HG03571 (cell line): ENCODE results near the gene NUDT8.
"Not testable (repeated sequence)": the region's sequence is repeated elsewhere in the genome, so short reads cannot be mapped to it uniquely, and the experiment has no call there.

Source experiments
- ATAC-seq: cut with Tn5 transposase; IDR thresholded peaks from one replicate; pipeline ENCODE4 v1.9.1; 2021; ENCODE audit not compliant: unreplicated experiment

NUDT8 gene

DNA sequence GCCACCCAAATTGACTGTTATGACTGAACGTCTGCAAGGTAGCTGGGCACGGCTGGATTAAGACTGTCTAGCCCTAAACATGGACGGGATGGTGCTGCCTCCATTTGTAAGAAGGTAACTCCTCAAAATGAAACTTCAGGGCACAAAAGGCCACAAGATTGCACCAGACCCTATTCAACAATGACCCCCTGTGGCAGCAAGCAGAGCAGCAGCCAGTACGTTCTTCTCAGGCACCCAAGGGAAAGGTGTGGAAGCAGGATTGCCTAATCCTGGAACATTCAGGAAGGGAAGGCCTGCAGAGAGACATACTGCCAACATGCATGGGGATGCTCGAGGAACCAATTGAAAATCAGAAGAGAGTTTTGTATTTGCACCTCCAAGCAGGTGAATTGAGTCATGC is 14.3 kb upstream of the NUDT8 start:
- no peak for ATAC-seq

DNA sequence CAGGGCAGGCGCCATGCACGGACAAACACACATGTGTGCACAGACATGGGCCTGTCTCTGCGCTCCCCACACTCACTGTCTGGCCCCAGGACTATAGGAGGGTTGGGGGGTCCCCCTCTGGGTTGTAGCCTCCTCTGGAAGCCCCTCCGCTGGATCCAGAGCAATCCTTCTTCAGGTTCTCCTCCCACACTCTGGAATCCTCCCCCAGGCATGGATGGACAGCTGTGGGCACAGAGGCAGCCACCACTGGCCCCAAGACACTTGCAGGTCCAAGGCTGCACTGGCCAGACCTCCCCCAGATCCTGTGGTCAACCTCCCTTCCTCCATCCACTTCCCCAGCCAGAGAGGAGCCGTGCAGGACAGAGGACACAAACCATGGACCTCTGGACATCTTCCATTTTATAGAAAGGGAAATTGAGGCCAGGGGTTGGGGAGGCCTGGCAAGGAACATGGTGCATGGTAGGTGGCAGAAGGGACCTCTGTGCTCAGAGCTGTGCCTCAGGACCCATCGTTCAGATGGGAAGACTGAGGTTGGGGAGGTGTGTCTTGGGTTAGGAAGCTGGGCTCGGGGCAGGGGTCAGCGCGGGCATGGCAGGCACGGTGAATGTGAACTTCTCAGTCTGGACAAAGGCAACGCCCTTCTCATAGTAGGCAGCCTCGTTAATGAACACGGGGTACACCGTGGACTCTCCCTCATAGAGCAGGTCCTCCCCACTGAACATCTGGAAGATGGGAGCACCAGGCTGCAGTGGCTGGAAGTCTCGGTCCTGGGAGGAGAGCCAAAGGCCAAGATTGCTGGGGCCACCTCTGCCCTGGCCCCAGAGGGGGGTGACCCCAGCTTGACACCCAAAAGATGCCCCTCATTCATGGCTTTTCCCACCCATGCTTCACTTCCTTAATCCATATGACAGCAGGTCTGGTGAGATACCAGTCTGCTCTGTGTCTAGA is 12.7 kb upstream of the NUDT8 start:
- ATAC-seq: no peak

DNA sequence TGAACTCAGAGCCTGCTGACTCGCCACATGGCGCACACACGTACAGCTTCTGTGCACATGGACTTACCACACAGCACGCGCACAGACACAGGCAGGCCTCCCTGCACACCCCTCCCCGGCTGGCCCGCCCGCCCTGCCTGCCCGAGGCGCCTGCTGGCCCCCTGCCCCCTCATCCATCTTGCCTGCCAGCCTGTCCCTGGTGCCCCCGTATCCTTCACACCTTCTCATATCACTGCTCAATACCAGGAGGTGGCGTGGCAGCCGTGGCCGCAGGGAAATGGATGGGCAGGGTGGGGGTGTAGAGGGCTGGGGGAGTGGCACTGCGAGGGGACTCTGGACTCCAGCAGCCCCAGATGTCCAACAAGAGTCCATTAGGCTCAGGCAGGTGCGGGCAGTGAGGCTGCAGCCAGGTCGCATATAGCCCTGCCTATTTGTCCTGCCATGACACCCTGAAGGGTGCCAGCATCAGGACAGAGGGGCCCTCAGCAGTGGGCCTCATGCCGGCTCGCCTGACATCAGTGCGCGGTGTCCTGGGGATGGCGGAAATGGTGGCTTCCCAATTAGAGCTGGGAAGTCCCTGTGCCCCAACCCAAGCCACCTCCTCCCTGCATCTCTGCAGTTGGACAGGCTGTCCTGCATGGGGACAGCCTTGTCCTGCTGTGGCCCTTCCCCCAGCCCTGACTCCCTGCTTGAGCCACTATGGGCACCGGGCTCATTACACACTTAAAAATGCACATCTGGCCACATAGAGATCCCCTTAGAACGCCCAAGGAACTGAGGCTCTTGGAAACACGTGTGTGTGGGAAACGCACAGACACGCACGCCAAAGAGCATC is 11.8 kb upstream of the NUDT8 start:
- ATAC-seq: no peak

DNA sequence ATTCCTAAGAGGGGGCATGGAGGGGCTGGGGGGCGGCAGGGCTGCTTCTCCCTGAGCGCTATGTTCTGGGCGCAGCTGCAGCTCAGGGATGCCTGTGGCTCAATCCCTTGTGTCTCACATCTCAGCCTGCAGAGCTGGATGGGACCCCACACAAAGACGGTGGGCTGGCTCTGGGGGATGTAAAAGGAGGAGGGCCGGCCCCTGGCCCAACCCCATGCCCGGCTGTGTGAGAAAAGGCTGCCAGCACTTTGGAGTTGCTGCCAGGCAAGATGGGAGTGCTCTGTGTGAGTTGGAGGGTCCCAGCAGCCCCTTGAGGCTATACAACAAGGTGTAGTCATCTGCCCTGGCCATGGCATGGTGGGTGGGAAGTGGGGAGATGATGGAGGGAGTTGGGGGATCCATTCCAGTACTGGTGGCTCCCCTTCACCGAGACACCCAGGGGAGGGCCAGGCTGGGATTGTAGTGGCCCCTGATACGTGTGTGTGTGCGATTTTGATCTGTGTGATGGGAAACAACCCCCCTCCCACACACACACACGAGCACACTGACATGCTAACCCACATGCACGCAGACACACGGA is 11.1 kb upstream of the NUDT8 start:
- ATAC-seq: no peak

DNA sequence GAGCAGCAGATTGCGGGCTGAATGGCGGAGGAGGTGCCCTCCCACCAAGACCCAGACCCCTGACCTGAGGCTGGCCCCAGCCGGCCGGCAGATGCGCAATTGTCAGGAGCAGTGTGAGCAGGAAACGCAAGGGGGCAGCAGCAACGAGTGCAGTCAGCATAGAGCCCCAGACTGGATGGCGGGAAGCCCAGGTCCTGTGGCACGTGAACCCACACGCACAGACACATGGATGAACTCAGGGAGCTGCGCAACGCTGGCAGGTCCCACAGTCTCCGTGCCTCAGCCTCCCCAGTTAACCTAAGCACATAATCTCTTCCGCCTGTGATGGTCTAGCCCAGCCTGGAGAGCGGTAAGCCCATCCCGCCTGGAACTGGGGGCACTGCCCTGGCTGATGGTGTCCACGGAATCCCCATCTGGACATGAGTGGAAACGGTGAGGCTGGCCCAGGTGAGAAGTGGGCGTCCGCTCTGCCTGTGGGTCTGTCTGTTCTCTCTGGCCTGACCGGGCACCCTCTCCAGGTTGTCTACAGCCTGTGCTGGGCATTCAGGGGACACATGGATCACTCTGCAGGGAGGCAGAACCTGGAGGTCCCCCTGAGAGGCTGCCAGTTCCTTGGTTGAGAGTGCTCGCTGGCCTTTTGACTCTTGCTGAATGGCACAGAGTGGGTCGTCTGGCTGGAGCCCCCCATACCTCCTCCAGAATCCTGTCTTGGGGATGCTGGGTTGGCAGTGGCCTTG is 10.5 kb upstream of the NUDT8 start:
- no peak for ATAC-seq

DNA sequence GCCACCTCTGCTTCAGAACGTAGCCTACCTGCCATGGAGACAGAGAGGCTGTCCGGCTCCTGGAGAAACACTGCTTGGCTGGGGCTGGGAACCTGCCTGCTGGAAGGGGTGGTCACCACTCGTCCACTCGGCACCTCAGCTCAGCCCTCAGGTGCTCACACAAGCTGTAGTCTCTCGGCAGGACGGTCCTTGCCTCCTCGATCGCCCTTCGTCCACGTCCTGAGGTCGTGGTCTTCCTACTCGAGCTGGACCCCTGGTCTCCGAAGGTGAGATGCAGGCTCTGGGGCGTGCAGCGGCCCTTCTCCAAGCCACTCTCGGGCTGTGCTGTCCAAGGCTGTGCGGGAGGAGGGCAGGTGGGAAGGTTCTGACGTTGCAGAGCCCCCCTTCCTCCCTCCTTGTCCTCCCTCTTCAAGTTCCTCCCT is 9.7 kb upstream of the NUDT8 start, which contains the start of gene TBX10:
TBX10 (minus strand) TSS at position 326 of the 422 bp plus-strand sequence; CDS start at position 35, 291 bp downstream.
- ATAC-seq: no peak

DNA sequence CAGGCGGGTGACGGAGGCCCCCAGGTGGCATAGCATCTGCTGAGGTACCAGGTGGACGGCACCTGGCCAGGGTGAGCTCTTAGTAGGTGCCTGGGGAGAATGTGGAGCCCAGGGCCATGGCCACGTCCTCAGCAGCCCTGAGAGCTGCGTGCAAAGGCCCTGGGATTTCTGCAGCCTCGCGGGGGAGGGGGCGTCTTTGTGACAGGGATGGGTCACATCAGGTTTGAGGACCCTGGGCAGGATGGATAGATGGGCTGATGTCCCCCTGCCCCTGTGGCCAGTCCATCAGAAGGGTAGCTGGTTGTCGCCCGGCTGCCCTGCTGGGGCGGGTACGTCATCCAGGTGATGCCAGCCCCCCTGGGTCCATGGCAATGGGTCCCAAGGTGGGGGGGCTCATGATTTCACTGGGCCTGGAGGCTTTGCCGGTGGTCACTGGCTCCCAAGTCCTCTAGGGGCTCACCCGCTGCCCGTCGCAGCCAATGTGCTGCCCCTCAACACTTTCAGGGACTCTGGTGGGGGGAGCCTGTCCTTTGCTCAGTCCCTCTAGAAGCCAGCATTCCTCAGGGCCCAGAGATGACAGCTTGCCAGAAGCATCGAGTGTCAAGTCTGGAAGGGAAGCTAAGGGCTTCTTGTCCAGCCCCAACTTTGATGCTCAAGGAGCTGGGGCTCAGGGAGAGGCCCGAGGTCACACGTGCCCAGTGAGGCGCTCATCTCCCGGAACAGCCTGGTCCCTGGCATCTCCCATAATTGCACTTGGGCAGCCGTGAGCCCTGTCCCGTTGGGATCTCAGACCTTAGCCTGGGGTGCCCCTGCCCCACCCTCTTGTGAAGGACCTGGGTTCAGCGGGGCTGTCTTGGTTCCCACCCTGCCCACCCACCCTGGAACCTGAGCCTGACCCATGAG is 9.0 kb upstream of the NUDT8 start:
- ATAC-seq: no peak

DNA sequence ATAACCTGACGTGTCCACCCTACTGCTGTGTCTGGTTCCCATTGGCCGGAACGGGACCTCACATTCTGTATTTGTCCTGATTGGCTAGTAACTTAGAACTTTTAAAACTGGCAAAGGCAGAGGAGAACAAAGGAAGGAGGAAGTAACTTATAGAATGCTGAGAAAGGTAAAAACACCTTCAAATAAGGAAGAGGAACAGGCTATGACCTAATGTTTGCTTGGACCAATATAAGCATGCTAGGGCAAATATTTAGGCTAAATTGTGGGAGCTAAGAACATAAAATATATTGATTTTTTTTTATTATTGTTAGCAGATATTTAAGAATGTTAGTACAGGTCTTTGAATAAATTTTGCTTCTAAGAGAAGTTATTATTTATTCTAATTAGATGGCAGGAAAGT is 7.7 kb upstream of the NUDT8 start:
- ATAC-seq: not testable (repeated sequence)

DNA sequence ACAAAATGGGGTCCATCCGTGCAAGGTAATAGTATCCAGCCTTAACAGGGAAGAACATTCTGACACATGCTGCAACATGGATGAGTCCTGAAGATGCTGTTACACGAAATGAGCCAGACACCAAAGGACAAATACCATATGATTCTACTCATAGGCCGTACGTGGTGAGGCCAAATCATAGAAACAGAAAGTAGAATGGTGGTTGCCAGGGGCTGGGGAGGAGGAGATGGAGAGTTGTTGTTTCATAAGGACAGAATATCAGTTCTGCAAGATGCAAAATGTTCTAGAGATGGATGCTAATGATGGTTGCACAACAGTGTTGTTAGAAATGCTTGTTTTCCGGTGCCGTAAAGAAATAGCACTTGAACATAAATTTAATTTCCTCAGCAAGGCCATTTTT is 7.2 kb upstream of the NUDT8 start:
- ATAC-seq: no peak

DNA sequence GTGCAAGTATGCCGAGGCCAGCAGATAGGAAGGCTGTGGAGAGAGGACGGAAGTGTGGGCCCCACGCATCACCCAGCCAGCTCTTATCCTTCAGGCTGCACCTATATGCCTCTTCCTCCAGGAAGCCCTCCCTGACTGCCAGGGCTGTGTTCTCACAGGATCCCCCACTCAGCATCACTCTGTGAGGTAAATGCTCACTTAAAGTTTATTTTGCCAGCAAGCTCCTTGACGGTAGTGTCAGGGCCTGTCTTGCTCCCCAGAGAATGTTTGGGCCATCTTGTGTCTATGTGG is 5.4 kb upstream of the NUDT8 start:
- no peak for ATAC-seq

DNA sequence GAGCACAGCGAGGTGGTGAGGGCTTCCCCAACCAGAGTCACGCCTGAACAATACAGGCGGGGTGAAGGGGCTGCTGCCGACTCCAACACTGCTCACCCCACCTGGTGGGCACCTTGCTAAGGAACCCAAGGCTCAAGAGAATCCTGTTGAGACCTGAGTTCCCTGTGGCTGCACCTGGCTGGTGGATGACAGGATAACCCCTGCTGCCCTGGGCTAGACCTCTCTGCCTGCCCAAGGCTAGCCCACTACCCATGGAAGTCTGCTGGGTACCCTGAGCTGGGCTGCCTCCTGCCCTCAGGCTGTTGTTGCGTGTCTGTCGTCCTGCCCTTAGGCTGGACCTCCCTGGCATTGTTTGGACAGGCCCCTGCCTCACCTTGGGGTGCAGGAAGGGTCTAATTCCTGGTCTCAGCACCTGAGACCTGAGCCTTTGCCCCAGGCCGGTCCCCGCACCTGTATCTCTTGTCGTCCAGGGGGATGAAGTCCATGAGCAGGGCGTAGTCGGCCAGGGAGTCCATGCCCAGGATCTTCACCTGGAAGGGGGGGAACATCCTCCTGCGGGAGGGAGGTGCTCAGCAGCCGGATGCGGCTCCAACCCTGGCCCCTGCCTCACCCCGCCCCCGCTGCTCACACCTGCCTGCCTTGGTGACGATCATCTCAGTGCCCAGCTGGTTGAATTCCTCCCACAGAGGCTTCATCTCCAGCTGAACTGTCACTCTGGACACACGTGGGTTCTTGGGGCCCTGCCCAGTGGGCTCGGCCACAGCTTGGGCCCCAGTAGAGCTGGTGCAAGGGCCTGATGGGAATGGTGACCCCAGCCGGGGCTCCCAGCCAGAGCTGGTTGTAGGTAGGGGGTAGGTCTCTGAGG is 4.9 kb upstream of the NUDT8 start:
- ATAC-seq: no peak

DNA sequence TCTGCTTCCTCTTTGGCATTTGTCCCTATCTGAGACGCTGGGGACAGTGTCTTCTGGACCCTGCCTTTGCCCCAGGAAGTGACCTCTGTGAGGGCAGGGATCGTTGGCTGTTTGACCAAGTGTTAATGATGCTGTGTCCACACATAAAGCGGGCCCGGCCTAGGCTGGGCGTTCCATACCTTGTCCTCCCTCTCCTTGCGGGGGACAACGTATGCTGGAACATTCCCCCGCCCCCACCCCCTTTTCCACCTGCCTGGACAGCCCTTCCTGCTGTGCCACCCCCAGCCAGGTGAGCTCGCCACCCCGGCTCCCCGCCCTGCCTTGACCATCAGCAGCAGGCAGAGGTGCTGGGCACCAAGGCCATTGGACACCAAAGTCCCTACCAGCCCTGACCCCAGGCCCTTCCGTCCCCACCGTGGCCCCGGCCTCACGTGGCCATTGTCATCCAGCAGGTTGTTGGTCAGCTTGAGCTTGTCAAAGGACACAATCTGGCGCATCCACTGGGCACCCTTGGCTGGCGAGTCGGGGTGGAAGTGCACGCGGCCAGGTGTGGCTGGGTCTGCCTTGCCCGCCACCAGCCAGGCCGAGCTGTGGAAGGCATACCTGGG is 4.1 kb upstream of the NUDT8 start:
- no peak for ATAC-seq

DNA sequence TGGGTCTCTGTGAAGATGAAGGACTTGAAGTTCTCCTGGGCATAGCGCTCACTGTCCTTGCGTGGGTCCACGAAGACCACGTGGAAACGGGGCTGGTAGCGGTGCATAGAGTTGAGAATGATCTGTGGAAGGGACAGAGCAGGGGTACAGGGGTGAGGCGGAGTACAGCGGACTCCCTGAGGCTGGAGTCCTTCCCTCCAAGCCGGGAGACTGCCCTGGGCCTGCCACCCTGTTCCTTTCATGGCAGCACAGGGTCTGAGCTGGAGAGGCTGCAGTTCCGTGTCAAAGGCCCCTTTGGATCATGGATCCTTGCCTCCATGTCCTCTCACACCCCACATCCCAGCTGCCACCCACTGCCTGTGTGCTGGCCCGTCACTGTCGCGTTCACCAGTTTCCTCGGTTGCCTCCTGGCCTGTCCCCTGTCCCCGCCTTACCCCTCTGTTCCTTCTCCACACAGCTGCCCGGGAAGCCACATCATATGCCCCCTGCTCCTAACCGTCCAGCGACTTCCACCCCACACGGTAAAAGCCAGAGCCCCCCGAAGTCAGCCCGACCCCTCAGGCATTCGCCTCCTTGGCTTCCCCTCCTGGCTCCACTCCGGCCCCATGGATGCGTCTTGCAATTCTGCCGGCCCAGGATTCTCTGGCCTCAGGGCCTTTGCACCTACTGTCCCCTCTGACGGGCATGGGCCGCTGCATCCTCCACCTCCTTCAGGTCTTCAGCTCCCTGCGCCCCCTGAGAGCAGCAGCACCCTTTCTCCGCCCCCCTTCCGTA is 3.4 kb upstream of the NUDT8 start:
- no peak for ATAC-seq

DNA sequence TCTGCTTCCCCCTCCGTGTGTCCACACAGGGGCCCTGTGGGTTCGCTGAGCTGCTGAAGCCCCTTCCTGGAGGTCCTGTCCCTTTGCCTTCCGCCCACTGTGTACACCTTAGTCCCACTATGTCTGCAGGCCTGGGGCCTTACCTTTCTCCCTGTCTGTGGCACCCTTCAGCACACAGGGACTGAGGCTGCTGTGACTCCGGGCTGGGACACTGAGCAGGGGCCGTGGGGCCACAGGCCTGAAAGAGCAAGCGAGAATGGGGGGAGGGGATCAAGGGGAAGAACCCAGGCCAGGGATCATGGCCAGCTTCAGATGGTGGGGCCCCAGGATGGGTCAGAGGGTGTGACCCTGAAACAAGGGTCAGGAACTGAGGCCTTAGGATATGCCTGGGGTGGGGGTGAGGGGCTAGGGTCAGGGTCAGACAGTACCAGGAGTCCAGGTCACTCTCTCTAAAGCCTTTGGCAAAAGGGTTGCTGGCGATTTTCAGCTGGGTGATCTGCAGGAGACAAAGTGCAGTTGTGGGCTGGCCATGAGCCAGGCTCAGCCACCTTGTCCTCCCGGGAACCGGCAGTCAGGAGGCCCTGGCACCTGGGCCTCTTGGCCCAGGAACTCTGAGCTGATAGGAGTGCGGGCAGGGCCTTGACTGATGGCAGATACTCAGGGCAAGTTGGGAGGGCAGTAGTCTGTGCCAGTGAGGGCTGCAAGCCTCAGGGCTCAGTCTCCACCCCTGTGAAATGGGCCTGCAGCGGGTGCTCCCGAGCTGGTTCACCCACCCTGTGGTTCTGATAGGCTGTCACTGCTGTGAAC is 2.6 kb upstream of the NUDT8 start:
- no peak for ATAC-seq

DNA sequence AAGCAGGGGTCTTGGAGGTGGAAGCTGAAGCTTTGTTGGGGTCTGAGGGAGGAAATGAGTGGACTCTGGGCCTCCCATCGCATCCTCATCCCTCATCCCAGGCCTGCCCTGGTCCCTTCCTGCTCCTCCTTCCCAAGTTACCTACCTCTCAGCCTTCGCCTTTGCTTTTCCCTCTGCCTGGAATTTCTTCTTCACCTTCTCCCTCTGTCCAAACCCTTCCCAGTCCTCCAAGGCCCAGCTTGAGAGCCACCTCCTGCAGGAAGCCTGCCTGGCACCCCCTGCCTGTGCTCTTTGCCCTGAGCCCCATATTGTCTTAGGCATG is 2.1 kb upstream of the NUDT8 start:
- no peak for ATAC-seq

DNA sequence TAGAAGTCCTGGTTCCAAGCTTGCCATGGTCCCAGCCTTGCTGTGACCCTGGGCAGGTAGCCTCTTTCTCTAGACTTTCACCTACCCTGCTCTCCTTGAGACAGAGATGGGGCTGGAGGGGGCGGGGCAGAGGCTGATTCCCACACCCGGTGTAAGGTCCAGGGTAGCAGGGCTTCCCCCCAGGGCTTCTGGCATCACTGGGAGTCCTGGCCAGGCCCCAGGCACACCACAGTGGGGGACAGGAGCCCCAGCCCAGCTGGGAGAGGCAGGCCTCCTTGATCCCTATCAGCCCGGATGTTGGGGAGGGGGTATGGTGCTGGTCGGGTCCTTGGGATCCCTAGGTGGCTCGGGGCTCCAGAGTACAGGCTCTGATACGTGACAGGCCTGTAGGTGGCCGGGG is 1.7 kb upstream of the NUDT8 start:
- no peak for ATAC-seq

DNA sequence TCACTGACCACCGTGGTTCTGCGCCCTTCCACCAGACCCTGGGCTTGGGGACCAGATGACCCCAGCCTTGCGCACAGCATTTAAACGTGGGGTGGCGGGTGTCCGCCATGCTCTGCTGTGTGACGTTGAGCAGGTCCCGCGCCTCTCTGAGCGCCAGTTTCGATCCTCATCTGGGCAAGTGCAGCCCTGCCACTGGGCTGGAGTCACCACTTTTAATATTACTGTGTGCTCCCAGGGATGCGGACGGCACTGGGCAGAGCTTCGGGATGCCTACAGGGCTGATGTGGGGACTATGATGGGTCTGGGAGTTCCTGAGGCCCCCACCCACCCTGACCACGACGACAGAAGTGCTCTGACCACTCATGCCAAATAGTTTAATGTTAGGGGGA is 1.2 kb upstream of the NUDT8 start:
- no peak for ATAC-seq
